Measurements from ENCODE around the gene SPDYE4.

The SPDYE4 gene

GRCh38 chr17:8744086-8744785 lies 14.1 kb downstream of the SPDYE4 start:
- POLR2A ChIA-PET, result no interaction called here
- CTCF ChIA-PET, result no interaction called here
- no peak overlapping the region for H3K4me3 ChIP-seq (ENCODE audit: low read depth, low read length)
- no peak for DNase-seq (ENCODE audit: low read depth, low spot score)
- TF ChIP-seq CTCF (IDR thresholded peaks at IDR 0.05; ENCODE audit: insufficient read depth, low read length, missing control alignments), result no peak

GRCh38 chr17:8742819-8743218 lies 15.5 kb downstream of the SPDYE4 start:
- POLR2A ChIA-PET, result no interaction called here
- TF ChIP-seq CTCF (IDR thresholded peaks at IDR 0.05; ENCODE audit: insufficient read depth, low read length, missing control alignments), result no peak
- no peak overlapping the region for H3K4me3 ChIP-seq (ENCODE audit: low read depth, low read length)
- no peak for DNase-seq (ENCODE audit: low read depth, low spot score)
- CTCF ChIA-PET, result no interaction called here

GRCh38 chr17:8742274-8742673 lies 16.1 kb downstream of the SPDYE4 start:
- ChIA-PET POLR2A (no interaction called here), CTCF (interaction anchor here (0.9 to 1.5 kb wide), 2 partner anchors 45 to 332 kb away, joined by 3 to 4 read pairs; no protein-coding TSS in a partner anchor)
- H3K4me3 ChIP-seq (ENCODE audit: low read depth, low read length), result no peak overlapping the region
- DNase-seq (ENCODE audit: low read depth, low spot score), result no peak
- no peak for TF ChIP-seq CTCF (IDR thresholded peaks at IDR 0.05; ENCODE audit: insufficient read depth, low read length, missing control alignments)

GRCh38 chr17:8741771-8742170 lies 16.6 kb downstream of the SPDYE4 start:
- CTCF ChIA-PET, result interaction anchor here (0.9 to 1.5 kb wide), 2 partner anchors 45 to 332 kb away, joined by 3 to 4 read pairs; no protein-coding TSS in a partner anchor
- H3K4me3 ChIP-seq (ENCODE audit: low read depth, low read length), result no peak overlapping the region
- no peak for TF ChIP-seq CTCF (IDR thresholded peaks at IDR 0.05; ENCODE audit: insufficient read depth, low read length, missing control alignments)
- no peak for DNase-seq (ENCODE audit: low read depth, low spot score)
- POLR2A ChIA-PET, result no interaction called here

GRCh38 chr17:8741366-8741765 lies 17.0 kb downstream of the SPDYE4 start:
- ChIA-PET POLR2A (no interaction called here), CTCF (interaction anchor here (1.5 kb wide), 1 partner anchor 46 kb away, joined by 4 read pairs; no protein-coding TSS in a partner anchor)
- no peak overlapping the region for H3K4me3 ChIP-seq (ENCODE audit: low read depth, low read length)
- DNase-seq (ENCODE audit: low read depth, low spot score), result no peak
- no peak for TF ChIP-seq CTCF (IDR thresholded peaks at IDR 0.05; ENCODE audit: insufficient read depth, low read length, missing control alignments)

- H3K4me3 ChIP-seq (ENCODE audit: low read depth, low read length), result no peak overlapping the region
- DNase-seq (ENCODE audit: low read depth, low spot score), result no peak
- ChIA-PET POLR2A (interaction anchor here (0.7 kb wide), 1 partner anchor 104 kb away, joined by 3 read pairs; no protein-coding TSS in a partner anchor), CTCF (no interaction called here)
- no peak for TF ChIP-seq CTCF (IDR thresholded peaks at IDR 0.05; ENCODE audit: insufficient read depth, low read length, missing control alignments)
These were observed 17.9 kb downstream of the SPDYE4 start for GRCh38 chr17:8740486-8740885.
